ENCODE data around the gene M1AP. TPM values are rescaled to one million over a fixed set of nuclear protein-coding genes. Genes with fewer than 3 reads are reported as not detected.

The M1AP gene
- polyA plus RNA-seq, 2 of the 4 experiments (the other 2 are of a cell fraction), result not detected

DNA sequence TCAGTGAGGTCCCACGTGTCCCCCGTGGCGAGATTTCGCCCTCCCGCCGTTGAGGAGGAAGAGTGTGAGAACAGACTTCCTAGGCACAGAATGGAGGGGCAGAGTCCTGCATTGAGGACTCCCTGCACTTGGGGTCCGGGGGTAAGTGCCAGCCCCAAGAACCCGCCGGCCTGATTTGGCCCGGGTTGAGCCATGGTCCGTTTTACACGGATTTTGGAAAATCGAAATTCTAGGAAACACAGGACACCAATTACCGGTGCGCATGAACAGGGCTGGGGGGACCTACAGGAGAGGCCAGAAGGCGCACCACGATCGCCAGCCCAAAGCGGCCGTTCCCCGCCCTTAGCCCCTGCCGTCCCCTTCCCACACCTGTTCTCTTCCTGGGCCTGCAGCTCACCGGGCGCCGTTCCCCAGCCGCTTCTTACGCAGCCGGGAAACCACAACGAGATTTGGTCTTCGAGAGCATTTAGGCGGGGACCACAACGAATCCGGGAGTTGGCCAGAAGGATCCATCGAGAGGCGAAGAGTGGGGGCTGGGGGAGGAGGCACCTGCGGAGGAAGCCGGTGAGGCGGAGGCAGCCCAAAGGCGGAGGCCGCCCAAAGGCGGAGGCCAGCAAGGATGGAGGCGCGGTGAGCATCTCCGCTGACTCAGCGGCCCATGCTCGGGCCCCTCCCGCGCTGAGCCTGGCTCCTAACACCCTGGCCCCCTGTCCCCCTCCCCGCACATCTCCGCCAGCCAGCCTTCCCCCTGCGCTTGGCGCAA is 134.3 kb downstream of the M1AP start (continued):
- no peak for TF ChIP-seq RAD21 (conservative IDR thresholded peaks at IDR 0.05 in 1 of 2, IDR thresholded peaks at IDR 0.05 in 1 of 2)
- no peak for TF ChIP-seq KDM5A (IDR thresholded peaks at IDR 0.05)
- no peak for TF ChIP-seq HDAC2 (IDR thresholded peaks at IDR 0.05)
- TF ChIP-seq JUNB (IDR thresholded peaks at IDR 0.05), result no peak
- no peak for TF ChIP-seq CHD2 (IDR thresholded peaks at IDR 0.05; ENCODE audit: low read length, partially characterized antibody)
- TF ChIP-seq RFX5 (IDR thresholded peaks at IDR 0.05), result no peak
- TF ChIP-seq NPAS2 (CRISPR knock-in tag; IDR thresholded peaks at IDR 0.05; ENCODE audit: borderline replicate concordance), result no peak
- peak; percentile 51 for TF ChIP-seq MAFK (IDR thresholded peaks at IDR 0.05; ENCODE audit: partially characterized antibody)
- no peak for TF ChIP-seq EHF (CRISPR knock-in tag; IDR thresholded peaks at IDR 0.05)
- TF ChIP-seq FOXS1 (CRISPR knock-in tag; IDR thresholded peaks at IDR 0.05), result no peak
- no peak for TF ChIP-seq HOXA7 (CRISPR knock-in tag; IDR thresholded peaks at IDR 0.05)
- no peak for TF ChIP-seq ZSCAN20 (CRISPR knock-in tag; IDR thresholded peaks at IDR 0.05)
- TF ChIP-seq, protein P1, sequence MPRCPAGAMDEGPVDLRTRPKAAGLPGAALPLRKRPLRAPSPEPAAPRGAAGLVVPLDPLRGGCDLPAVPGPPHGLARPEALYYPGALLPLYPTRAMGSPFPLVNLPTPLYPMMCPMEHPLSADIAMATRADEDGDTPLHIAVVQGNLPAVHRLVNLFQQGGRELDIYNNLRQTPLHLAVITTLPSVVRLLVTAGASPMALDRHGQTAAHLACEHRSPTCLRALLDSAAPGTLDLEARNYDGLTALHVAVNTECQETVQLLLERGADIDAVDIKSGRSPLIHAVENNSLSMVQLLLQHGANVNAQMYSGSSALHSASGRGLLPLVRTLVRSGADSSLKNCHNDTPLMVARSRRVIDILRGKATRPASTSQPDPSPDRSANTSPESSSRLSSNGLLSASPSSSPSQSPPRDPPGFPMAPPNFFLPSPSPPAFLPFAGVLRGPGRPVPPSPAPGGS (IDR thresholded peaks at IDR 0.05), result no peak
- no peak for TF ChIP-seq USF2 (IDR thresholded peaks at IDR 0.05)
- TF ChIP-seq CBX8 (IDR thresholded peaks at IDR 0.05), result peak; percentile 100
- TF ChIP-seq ZFP36 (IDR thresholded peaks at IDR 0.05; ENCODE audit: borderline replicate concordance, partially characterized antibody), result peak; percentile 97
- TF ChIP-seq RNF2 (IDR thresholded peaks at IDR 0.05; ENCODE audit: borderline replicate concordance, low read depth), result peak; percentile 100
- no peak for TF ChIP-seq EP300 (IDR thresholded peaks at IDR 0.05)
- TF ChIP-seq MYC (IDR thresholded peaks at IDR 0.05; ENCODE audit: borderline replicate concordance, low read length), result no peak
- TF ChIP-seq, protein P2, sequence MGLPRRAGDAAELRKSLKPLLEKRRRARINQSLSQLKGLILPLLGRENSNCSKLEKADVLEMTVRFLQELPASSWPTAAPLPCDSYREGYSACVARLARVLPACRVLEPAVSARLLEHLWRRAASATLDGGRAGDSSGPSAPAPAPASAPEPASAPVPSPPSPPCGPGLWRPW (IDR thresholded peaks at IDR 0.05), result no peak
- no peak for TF ChIP-seq HOXB13 (CRISPR knock-in tag; IDR thresholded peaks at IDR 0.05; ENCODE audit: low read depth)
- TF ChIP-seq ESRRA (IDR thresholded peaks at IDR 0.05; ENCODE audit: borderline replicate concordance, low read length), result no peak
- no peak for TF ChIP-seq SREBF2 (IDR thresholded peaks at IDR 0.05)
- TF ChIP-seq ZC3H11A (IDR thresholded peaks at IDR 0.05), result no peak
- TF ChIP-seq FOSB (CRISPR knock-in tag; IDR thresholded peaks at IDR 0.05), result no peak
- no peak for TF ChIP-seq NR3C1 (IDR thresholded peaks at IDR 0.05)
- peak; percentile 25; the same call in 1 of the 2 replicates for TF ChIP-seq MAX (IDR thresholded peaks at IDR 0.05)
- TF ChIP-seq HMGXB4 (CRISPR knock-in tag; IDR thresholded peaks at IDR 0.05; ENCODE audit: borderline replicate concordance), result no peak
- TF ChIP-seq POLR2AphosphoS2 (conservative IDR thresholded peaks at IDR 0.05; ENCODE audit: low read length), result no peak
- TF ChIP-seq TFCP2L1 (CRISPR knock-in tag; IDR thresholded peaks at IDR 0.05), result no peak
- 0 out of 5 replicates have a peak, but pooled peaks of 1 of the 2 experiments have one; percentile 19 for TF ChIP-seq JUN (IDR thresholded peaks at IDR 0.05)
- TF ChIP-seq RCOR1 (IDR thresholded peaks at IDR 0.05; ENCODE audit: low read depth, low read length), result no peak
- TF ChIP-seq CTCF (IDR thresholded peaks at IDR 0.05), result no peak
- no peak for TF ChIP-seq PHF8 (IDR thresholded peaks at IDR 0.05; ENCODE audit: borderline replicate concordance, low read depth)
- TF ChIP-seq HOXB5 (CRISPR knock-in tag; IDR thresholded peaks at IDR 0.05), result no peak
- TF ChIP-seq EHMT2 (IDR thresholded peaks at IDR 0.05; ENCODE audit: low read depth), result no peak
- TF ChIP-seq TP53 (CRISPR knock-in tag; IDR thresholded peaks at IDR 0.05), result no peak
